ENCODE data around the gene FRMPD4. TPM values are rescaled to one million over a fixed set of nuclear protein-coding genes. Genes with fewer than 3 reads are reported as not detected.

FRMPD4 gene
- total RNA-seq, 3 donors from 2014 or later (not counting 1 experiment from before 2014, with no cell fraction given): not detected

- Histone ChIP-seq H3K27me3 (ENCODE audit: control insufficient read depth, insufficient read depth, low read length) (no peaks in the 10 kb centered on the region), H3K4me3 (ENCODE audit: low read length) (no peak overlapping the region), H3K9me3 (ENCODE audit: control insufficient read depth, insufficient read depth, low read length) (no peaks in the 10 kb centered on the region), H3K27ac (ENCODE audit: low read length) (no peak overlapping the region), H3K4me1 (ENCODE audit: control insufficient read depth, insufficient read depth, low read length) (no peaks in the 10 kb centered on the region), H3K36me3 (ENCODE audit: control insufficient read depth, insufficient read depth, low read length) (no peaks in the 10 kb centered on the region)
- H3K27ac Mint-ChIP-seq: no peak overlapping the region
- intact Hi-C loops (cut with micrococcal nuclease): no loop called here
- no peak for TF ChIP-seq CTCF (IDR thresholded peaks at IDR 0.05)
- no peaks in the 10 kb centered on the region for H3K36me3 Mint-ChIP-seq
- no peak overlapping the region for H3K4me3 Mint-ChIP-seq
- H3K4me1 Mint-ChIP-seq: no peaks in the 10 kb centered on the region
- WGBS (ENCODE audit: insufficient coverage): 83% methylated on average over 3 of the region's 3 CpGs
- H3K27me3 Mint-ChIP-seq (ENCODE audit: low read depth in 2 of 2): no peaks in the 10 kb centered on the region
- ATAC-seq: no peak
- H3K9me3 Mint-ChIP-seq: no peaks in the 10 kb centered on the region
- DNase-seq: no peak
These were observed 191.2 kb downstream of the FRMPD4 start for GRCh38 chrX:12329476-12329875.

- no peaks in the 10 kb centered on the region for H3K27me3 ChIP-seq (ENCODE audit: control insufficient read depth, insufficient read depth, low read length)
- Mint-ChIP-seq H3K36me3 (no peaks in the 10 kb centered on the region), H3K4me1 (no peaks in the 10 kb centered on the region), H3K27me3 (ENCODE audit: low read depth in 2 of 2) (no peaks in the 10 kb centered on the region), H3K4me3 (no peak overlapping the region), H3K9me3 (no peaks in the 10 kb centered on the region), H3K27ac (no peak overlapping the region)
- intact Hi-C loops (cut with micrococcal nuclease): no loop called here
- TF ChIP-seq CTCF (IDR thresholded peaks at IDR 0.05): no peak
- H3K9me3 ChIP-seq (ENCODE audit: control insufficient read depth, insufficient read depth, low read length): no peaks in the 10 kb centered on the region
- ATAC-seq: no peak
- no peak overlapping the region for H3K27ac ChIP-seq (ENCODE audit: low read length)
- no peaks in the 10 kb centered on the region for H3K36me3 ChIP-seq (ENCODE audit: control insufficient read depth, insufficient read depth, low read length)
- H3K4me3 ChIP-seq (ENCODE audit: low read length): no peak overlapping the region
- DNase-seq: no peak
- H3K4me1 ChIP-seq (ENCODE audit: control insufficient read depth, insufficient read depth, low read length): no peaks in the 10 kb centered on the region
- no CpG with 5 or more reads among the region's 3 CpGs for WGBS (ENCODE audit: insufficient coverage)
These were observed 192.6 kb downstream of the FRMPD4 start for GRCh38 chrX:12330841-12331240.

GRCh38 chrX:12332786-12333347 is 194.6 kb downstream of the FRMPD4 start:
- no peaks in the 10 kb centered on the region for H3K36me3 Mint-ChIP-seq
- peaks cover 0 to 2% of the 10 kb centered on the region in 2 donors for H3K9me3 Mint-ChIP-seq
- Histone ChIP-seq H3K36me3 (ENCODE audit: control insufficient read depth, insufficient read depth, low read length) (no peaks in the 10 kb centered on the region), H3K27me3 (ENCODE audit: control insufficient read depth, insufficient read depth, low read length) (no peaks in the 10 kb centered on the region), H3K9me3 (ENCODE audit: control insufficient read depth, insufficient read depth, low read length) (no peaks in the 10 kb centered on the region), H3K27ac (ENCODE audit: low read length) (no peak overlapping the region), H3K4me1 (ENCODE audit: control insufficient read depth, insufficient read depth, low read length) (no peaks in the 10 kb centered on the region), H3K4me3 (ENCODE audit: low read length) (no peak overlapping the region)
- DNase-seq (no peak), ATAC-seq (no peak)
- no peaks in the 10 kb centered on the region for H3K4me1 Mint-ChIP-seq
- H3K4me3 Mint-ChIP-seq: no peak overlapping the region
- no CpG with 5 or more reads among the region's 3 CpGs for WGBS (ENCODE audit: insufficient coverage)
- TF ChIP-seq CTCF (IDR thresholded peaks at IDR 0.05): no peak
- no peak overlapping the region for H3K27ac Mint-ChIP-seq
- intact Hi-C loops (cut with micrococcal nuclease): no loop called here
- H3K27me3 Mint-ChIP-seq (ENCODE audit: low read depth in 2 of 2): no peaks in the 10 kb centered on the region

GRCh38 chrX:12339921-12340320 is 201.6 kb downstream of the FRMPD4 start:
- Mint-ChIP-seq H3K9me3 (peaks cover 4 to 8% of the 10 kb centered on the region in 2 donors), H3K36me3 (no peaks in the 10 kb centered on the region), H3K27ac (no peak overlapping the region), H3K4me3 (no peak overlapping the region), H3K27me3 (ENCODE audit: low read depth in 2 of 2) (peaks cover 0 to 8% of the 10 kb centered on the region in 2 donors), H3K4me1 (no peaks in the 10 kb centered on the region)
- Histone ChIP-seq H3K27me3 (ENCODE audit: control insufficient read depth, insufficient read depth, low read length) (no peaks in the 10 kb centered on the region), H3K4me3 (ENCODE audit: low read length) (no peak overlapping the region), H3K27ac (ENCODE audit: low read length) (no peak overlapping the region), H3K36me3 (ENCODE audit: control insufficient read depth, insufficient read depth, low read length) (no peaks in the 10 kb centered on the region), H3K9me3 (ENCODE audit: control insufficient read depth, insufficient read depth, low read length) (no peaks in the 10 kb centered on the region), H3K4me1 (ENCODE audit: control insufficient read depth, insufficient read depth, low read length) (no peaks in the 10 kb centered on the region)
- WGBS (ENCODE audit: insufficient coverage): 50% methylated on average over 1 of the region's 2 CpGs
- intact Hi-C loops (cut with micrococcal nuclease): no loop called here
- DNase-seq (no peak), ATAC-seq (no peak)
- no peak for TF ChIP-seq CTCF (IDR thresholded peaks at IDR 0.05)
